ENCODE results near the gene E2F4. TPM values are rescaled to one million over a fixed set of nuclear protein-coding genes. Genes with fewer than 3 reads are reported as not detected.

Gene E2F4
- polyA plus RNA-seq, 1 donor (not counting 4 experiments of a cell fraction or from before 2014, with no cell fraction given): 64.7 TPM

DNA sequence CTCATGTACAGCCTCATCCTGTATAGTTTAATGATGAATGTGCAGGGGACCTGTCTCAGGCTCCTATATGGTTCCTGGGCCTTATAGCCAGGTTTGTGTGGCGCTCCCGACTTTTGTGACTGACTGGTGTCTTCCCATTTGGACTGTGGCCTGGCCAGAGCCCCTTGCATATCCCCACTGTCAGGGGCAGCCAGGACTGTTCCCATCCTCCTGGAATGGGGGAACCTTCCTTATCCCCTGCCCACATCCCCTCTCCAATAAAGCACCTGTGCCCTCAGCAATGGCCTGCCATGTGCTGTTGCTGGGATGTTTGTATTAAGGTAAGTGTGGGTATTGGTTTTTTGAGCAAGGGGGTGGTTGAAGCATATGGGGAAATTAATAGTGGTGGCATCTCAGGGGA, 43.7 kb upstream of the E2F4 start:
- no peak for FAIRE-seq
- Histone ChIP-seq H4K20me1 (ENCODE audit: control insufficient read depth, extremely low read depth, insufficient read depth, low read length) (no peaks in the 10 kb centered on the region), H3K36me3 (ENCODE audit: control insufficient read depth in 2 of 2, extremely low read depth in 1 of 2, insufficient read depth in 2 of 2, low read length in 2 of 2) (peaks cover 36 to 41% of the 10 kb centered on the region in 2 experiments), H3K27me3 (ENCODE audit: control insufficient read depth, extremely low read depth, insufficient read depth, low read length) (no peaks in the 10 kb centered on the region), H3K9me3 (ENCODE audit: control insufficient read depth, low read depth, low read length) (no peaks in the 10 kb centered on the region), H3K4me1 (ENCODE audit: control insufficient read depth, extremely low read depth, insufficient read depth, low read length) (peaks cover 14% of the 10 kb centered on the region), H3K27ac (ENCODE audit: control insufficient read depth, insufficient read depth, low read length) (no peak overlapping the region), H3K4me3 (ENCODE audit: control insufficient read depth in 2 of 3, extremely low read depth in 1 of 3, insufficient read depth in 2 of 3, low read depth in 1 of 3, low read length in 3 of 3) (no peak overlapping the region), H3K9me1 (ENCODE audit: control insufficient read depth, extremely low read depth, insufficient read depth, low read length) (no peaks in the 10 kb centered on the region), H2AFZ (ENCODE audit: control insufficient read depth, low read length) (no peak overlapping the region), H3K9ac (ENCODE audit: control insufficient read depth, extremely low read depth, insufficient read depth, low read length) (no peak overlapping the region), H3K79me2 (ENCODE audit: control insufficient read depth, insufficient read depth, low read length) (no peaks in the 10 kb centered on the region), H3K4me2 (ENCODE audit: control insufficient read depth, extremely low read depth, insufficient read depth, low read depth, low read length) (no peak overlapping the region)
- no peak for DNase-seq (ENCODE audit: low read depth, low spot score)
- TF ChIP-seq EZH2 (IDR thresholded peaks at IDR 0.05; ENCODE audit: low read length): no peak
- TF ChIP-seq, protein P1, sequence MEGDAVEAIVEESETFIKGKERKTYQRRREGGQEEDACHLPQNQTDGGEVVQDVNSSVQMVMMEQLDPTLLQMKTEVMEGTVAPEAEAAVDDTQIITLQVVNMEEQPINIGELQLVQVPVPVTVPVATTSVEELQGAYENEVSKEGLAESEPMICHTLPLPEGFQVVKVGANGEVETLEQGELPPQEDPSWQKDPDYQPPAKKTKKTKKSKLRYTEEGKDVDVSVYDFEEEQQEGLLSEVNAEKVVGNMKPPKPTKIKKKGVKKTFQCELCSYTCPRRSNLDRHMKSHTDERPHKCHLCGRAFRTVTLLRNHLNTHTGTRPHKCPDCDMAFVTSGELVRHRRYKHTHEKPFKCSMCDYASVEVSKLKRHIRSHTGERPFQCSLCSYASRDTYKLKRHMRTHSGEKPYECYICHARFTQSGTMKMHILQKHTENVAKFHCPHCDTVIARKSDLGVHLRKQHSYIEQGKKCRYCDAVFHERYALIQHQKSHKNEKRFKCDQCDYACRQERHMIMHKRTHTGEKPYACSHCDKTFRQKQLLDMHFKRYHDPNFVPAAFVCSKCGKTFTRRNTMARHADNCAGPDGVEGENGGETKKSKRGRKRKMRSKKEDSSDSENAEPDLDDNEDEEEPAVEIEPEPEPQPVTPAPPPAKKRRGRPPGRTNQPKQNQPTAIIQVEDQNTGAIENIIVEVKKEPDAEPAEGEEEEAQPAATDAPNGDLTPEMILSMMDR (optimal IDR thresholded peaks at IDR 0.05 in 1 of 3, IDR thresholded peaks at IDR 0.05 in 1 of 3, conservative IDR thresholded peaks at IDR 0.05 in 1 of 3; ENCODE audit: extremely low read depth in 1 of 3, insufficient read depth in 2 of 3, low read length in 3 of 3): no peak
- dilution Hi-C loops (cut with MboI; ENCODE audit: extremely low pct_ligation_motif_present, low sequenced_read_pairs): no loop called here

- Histone ChIP-seq H3K4me3 (ENCODE audit: control insufficient read depth in 2 of 3, extremely low read depth in 1 of 3, insufficient read depth in 2 of 3, low read depth in 1 of 3, low read length in 3 of 3) (no peak overlapping the region), H4K20me1 (ENCODE audit: control insufficient read depth, extremely low read depth, insufficient read depth, low read length) (no peaks in the 10 kb centered on the region), H3K27me3 (ENCODE audit: control insufficient read depth, extremely low read depth, insufficient read depth, low read length) (no peaks in the 10 kb centered on the region), H3K27ac (ENCODE audit: control insufficient read depth, insufficient read depth, low read length) (no peak overlapping the region), H3K36me3 (ENCODE audit: control insufficient read depth in 2 of 2, extremely low read depth in 1 of 2, insufficient read depth in 2 of 2, low read length in 2 of 2) (peaks cover 34 to 38% of the 10 kb centered on the region in 2 experiments), H3K4me1 (ENCODE audit: control insufficient read depth, extremely low read depth, insufficient read depth, low read length) (peaks cover 14% of the 10 kb centered on the region), H3K79me2 (ENCODE audit: control insufficient read depth, insufficient read depth, low read length) (no peaks in the 10 kb centered on the region), H3K4me2 (ENCODE audit: control insufficient read depth, extremely low read depth, insufficient read depth, low read depth, low read length) (no peak overlapping the region), H2AFZ (ENCODE audit: control insufficient read depth, low read length) (no peak overlapping the region), H3K9ac (ENCODE audit: control insufficient read depth, extremely low read depth, insufficient read depth, low read length) (no peak overlapping the region), H3K9me1 (ENCODE audit: control insufficient read depth, extremely low read depth, insufficient read depth, low read length) (no peaks in the 10 kb centered on the region), H3K9me3 (ENCODE audit: control insufficient read depth, low read depth, low read length) (no peaks in the 10 kb centered on the region)
- DNase-seq (ENCODE audit: low read depth, low spot score) (no peak), FAIRE-seq (no peak)
- dilution Hi-C loops (cut with MboI; ENCODE audit: extremely low pct_ligation_motif_present, low sequenced_read_pairs): no loop called here
- TF ChIP-seq, protein P1 (optimal IDR thresholded peaks at IDR 0.05 in 1 of 3, IDR thresholded peaks at IDR 0.05 in 1 of 3, conservative IDR thresholded peaks at IDR 0.05 in 1 of 3; ENCODE audit: extremely low read depth in 1 of 3, insufficient read depth in 2 of 3, low read length in 3 of 3): no peak
- no peak for TF ChIP-seq EZH2 (IDR thresholded peaks at IDR 0.05; ENCODE audit: low read length)
Observed at GRCh38 chr16:67148656-67149275, 43.2 kb upstream of the E2F4 start.
